WTC11 (cell line): ENCODE data around the gene SRRM5.

ENCODE experiments used
- CREM ChIP-seq: sonication (generic); formaldehyde crosslinking; IDR thresholded peaks from 2 replicates; pipeline ENCODE4 v1.8.1; 2022; ENCODE audit warnings: mild to moderate bottlenecking, missing genetic modification reagents, moderate library complexity
- CTCF ChIP-seq: fragments of 200-600 bp; IDR thresholded peaks from 2 replicates; pipeline ENCODE4 v1.8.0; 2022; ENCODE audit warnings: antibody characterized with exemption
- FOXP4 ChIP-seq: sonication (generic); formaldehyde crosslinking; IDR thresholded peaks from 2 replicates; pipeline ENCODE4 v1.8.0; 2022; ENCODE audit warnings: mild to moderate bottlenecking, missing genetic modification reagents
- NFYB ChIP-seq: sonication (generic); formaldehyde crosslinking; conservative IDR thresholded peaks from 2 replicates; pipeline ENCODE4 v1.8.0; 2022; ENCODE audit warnings: low read depth, missing genetic modification reagents
- NR2C2 ChIP-seq: sonication (generic); formaldehyde crosslinking; IDR thresholded peaks from 2 replicates; pipeline ENCODE4 v1.8.0; 2022; ENCODE audit warnings: mild to moderate bottlenecking, missing genetic modification reagents
- RELA ChIP-seq: sonication (generic); formaldehyde crosslinking; IDR thresholded peaks from 2 replicates; pipeline ENCODE4 v1.8.1; 2022; ENCODE audit warnings: missing genetic modification reagents, mild to moderate bottlenecking, borderline replicate concordance
- TCF7 ChIP-seq: sonication (generic); formaldehyde crosslinking; IDR thresholded peaks from 2 replicates; pipeline ENCODE4 v1.8.0; 2022; ENCODE audit warnings: mild to moderate bottlenecking, low read depth, missing genetic modification reagents, moderate library complexity
- ZNF232 ChIP-seq: sonication (generic); formaldehyde crosslinking; IDR thresholded peaks from 2 replicates; pipeline ENCODE4 v1.8.0; 2022; ENCODE audit warnings: mild to moderate bottlenecking, missing genetic modification reagents
- TF ChIP-seq, protein P1 (sequence below): sonication (generic); formaldehyde crosslinking; conservative IDR thresholded peaks from 2 replicates; pipeline ENCODE4 v1.8.1; 2022; ENCODE audit warnings: mild to moderate bottlenecking, missing genetic modification reagents
- TF ChIP-seq, protein P2 (sequence below): sonication (generic); formaldehyde crosslinking; IDR thresholded peaks from 2 replicates; pipeline ENCODE4 v1.8.0; 2022; ENCODE audit warnings: mild to moderate bottlenecking, missing genetic modification reagents

- TF ChIP-seq FOXP4: no peak
- TF ChIP-seq, protein P1, sequence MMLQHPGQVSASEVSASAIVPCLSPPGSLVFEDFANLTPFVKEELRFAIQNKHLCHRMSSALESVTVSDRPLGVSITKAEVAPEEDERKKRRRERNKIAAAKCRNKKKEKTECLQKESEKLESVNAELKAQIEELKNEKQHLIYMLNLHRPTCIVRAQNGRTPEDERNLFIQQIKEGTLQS (CRISPR knock-in tag): no peak
- no peak for TF ChIP-seq RELA (CRISPR knock-in tag)
- TF ChIP-seq CREM: no peak
- no peak for TF ChIP-seq NR2C2
- TF ChIP-seq, protein P2, sequence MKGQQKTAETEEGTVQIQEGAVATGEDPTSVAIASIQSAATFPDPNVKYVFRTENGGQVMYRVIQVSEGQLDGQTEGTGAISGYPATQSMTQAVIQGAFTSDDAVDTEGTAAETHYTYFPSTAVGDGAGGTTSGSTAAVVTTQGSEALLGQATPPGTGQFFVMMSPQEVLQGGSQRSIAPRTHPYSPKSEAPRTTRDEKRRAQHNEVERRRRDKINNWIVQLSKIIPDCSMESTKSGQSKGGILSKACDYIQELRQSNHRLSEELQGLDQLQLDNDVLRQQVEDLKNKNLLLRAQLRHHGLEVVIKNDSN: no peak
- no peak for TF ChIP-seq TCF7 (CRISPR knock-in tag)
- TF ChIP-seq ZNF232 (CRISPR knock-in tag): no peak
- no peak for TF ChIP-seq CTCF
- no peak for TF ChIP-seq NFYB (CRISPR knock-in tag)
Measured at GRCh38 chr19:43596842-43597461, 14.9 kb upstream of the SRRM5 start.
